ENCODE measurements around the gene DNAJC16.
A peak's percentile ranks its signal among the peaks of the same experiment; 100 is the strongest.
"Not testable (repeated sequence)": the region's sequence is repeated elsewhere in the genome, so short reads cannot be mapped to it uniquely, and the experiment has no call there.

Gene DNAJC16

GRCh38 chr1:15592285-15592684 lies 65.6 kb downstream of the DNAJC16 start:
- no peak for DNase-seq

GRCh38 chr1:15595809-15596617 lies 69.4 kb downstream of the DNAJC16 start:
- DNase-seq: no peak

GRCh38 chr1:15598436-15598835 lies 71.8 kb downstream of the DNAJC16 start:
- DNase-seq: no peak

DNA sequence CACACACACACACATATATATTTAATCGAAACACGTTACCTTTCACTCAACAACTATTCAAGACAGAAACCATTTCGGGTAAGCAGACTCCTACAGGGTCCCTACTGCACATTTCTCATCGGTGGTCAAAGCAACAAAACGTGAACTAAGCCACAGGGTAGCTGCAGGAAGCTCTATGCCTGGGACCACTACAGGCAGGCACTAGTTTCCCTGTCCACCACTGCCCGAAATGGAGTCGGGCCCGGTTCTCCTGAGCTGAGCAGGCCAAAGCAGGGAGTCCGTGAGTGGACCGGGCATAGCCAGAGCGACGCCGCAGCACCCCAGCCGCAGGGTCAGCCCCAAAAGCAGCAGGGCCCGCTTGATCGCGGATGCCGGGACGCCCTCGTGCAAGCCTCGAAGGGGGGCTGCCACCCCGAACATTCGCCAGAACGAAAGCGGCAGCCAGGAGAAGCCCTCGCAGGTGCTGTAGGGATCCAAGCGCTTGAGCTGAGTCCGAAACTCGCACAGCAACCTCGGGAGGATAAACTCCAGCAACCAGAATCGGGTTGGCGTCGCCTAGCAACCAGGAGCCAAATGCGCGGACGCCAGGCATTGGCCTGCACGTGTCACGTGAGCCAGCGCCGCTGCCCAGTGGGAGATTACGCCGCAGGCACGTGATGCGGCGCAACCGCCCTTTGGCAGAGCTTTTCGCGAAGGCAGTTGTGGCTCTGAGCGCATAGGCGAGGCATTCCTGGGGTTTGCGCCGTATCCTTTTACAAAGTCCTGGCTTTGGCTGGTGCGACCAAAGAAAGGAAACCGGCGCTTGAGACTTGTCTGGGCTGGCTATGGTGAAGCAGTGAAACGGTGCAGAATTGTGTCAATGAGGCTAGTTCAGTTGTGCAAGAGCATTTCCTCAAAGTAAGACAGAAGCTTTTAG lies 76.7 kb downstream of the DNAJC16 start:
- peak; percentile 97 for DNase-seq

DNA sequence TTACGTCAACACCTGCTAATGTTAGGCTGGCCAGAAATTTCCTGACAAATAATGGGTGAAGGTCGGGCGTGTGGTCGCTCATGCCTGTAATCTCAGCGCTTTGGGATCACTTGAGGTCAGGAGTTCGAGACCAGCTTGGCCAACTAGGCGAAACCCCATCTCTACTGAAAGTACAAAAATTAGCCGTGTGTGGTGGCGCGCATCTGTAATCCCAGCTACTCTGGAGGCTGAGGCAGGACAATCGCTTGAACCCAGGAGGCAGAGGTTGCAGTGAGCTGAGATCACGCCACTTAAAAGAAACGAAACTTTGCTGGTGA lies 77.3 kb downstream of the DNAJC16 start:
- DNase-seq: not testable (repeated sequence)

DNA sequence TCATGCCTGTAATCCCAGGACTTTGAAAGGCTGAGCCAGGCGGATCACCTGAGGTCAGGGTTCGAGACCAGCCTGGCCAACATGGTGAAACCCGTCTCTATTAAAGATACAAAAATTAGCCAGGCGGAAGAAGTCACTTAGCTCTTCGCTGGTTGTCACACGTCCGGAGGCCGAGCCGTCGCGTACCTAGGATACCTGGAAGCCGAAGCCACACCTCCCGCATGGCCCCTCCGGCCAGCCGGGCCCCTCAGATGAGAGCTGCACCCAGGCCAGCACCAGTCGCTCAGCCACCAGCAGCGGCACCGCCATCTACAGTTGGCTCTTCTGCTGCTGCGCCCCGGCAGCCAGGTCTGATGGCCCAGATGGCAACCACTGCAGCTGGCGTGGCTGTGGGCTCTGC lies 77.8 kb downstream of the DNAJC16 start:
- DNase-seq: not testable (repeated sequence)

GRCh38 chr1:15605398-15606383 lies 79.0 kb downstream of the DNAJC16 start:
- DNase-seq: no peak

GRCh38 chr1:15609631-15610030 lies 83.0 kb downstream of the DNAJC16 start:
- DNase-seq: no peak

DNA sequence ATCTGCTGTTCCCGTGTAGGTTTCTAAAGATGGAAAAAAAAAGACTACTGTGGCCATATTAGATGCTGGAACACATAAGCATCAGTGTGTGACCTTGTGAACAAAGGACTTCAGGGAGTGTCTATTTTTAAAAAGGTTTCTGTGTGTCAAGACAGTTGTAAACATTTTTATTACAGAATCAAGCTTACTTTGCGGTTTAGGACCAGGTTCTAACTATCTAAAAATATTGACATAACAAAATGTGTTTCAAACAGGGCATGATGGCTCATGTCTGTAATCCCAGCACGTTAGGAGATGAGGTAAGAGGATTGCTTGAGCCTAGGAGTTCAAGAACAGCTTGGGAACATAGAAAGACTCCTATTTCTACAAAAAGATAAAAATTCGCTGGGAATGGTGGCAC lies 83.5 kb downstream of the DNAJC16 start:
- DNase-seq: no peak

DNA sequence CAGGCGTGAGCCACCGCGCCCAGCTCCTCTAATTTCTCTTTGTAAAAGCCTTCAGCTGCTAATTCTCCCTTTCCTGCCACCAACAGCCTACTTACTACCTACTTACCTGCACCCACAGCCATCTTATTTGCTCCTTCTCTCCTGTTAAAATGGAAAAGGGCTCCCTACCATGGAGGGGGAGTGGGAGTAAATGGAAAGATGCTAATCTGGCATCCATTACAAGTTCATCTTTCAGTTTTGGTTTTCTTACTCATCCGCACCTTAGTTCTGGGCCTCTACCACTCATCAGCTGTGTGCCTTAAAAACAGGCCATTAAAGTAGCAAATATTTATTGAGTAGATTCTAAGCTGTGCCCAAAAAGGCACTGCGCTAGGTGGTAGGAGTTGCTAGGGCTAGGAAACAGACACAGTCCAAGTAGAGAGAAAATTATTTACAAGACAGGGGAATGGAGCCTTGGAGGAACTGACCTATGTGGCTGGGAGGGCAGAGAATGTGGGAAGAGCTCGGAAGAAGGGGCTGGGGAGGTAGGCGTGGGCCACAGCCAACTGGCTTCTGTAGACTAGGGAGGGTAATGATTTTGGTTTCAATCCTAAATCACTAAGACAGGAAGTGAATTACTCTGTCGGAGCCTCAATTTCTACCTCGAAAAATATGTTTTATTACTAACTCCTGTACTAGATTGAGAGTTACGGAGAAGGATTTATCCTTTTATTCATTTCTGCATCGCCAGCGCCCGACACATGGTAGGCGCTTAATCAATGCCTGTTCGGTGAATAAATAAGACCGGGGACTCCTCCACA lies 89.9 kb downstream of the DNAJC16 start:
- DNase-seq: no peak

DNA sequence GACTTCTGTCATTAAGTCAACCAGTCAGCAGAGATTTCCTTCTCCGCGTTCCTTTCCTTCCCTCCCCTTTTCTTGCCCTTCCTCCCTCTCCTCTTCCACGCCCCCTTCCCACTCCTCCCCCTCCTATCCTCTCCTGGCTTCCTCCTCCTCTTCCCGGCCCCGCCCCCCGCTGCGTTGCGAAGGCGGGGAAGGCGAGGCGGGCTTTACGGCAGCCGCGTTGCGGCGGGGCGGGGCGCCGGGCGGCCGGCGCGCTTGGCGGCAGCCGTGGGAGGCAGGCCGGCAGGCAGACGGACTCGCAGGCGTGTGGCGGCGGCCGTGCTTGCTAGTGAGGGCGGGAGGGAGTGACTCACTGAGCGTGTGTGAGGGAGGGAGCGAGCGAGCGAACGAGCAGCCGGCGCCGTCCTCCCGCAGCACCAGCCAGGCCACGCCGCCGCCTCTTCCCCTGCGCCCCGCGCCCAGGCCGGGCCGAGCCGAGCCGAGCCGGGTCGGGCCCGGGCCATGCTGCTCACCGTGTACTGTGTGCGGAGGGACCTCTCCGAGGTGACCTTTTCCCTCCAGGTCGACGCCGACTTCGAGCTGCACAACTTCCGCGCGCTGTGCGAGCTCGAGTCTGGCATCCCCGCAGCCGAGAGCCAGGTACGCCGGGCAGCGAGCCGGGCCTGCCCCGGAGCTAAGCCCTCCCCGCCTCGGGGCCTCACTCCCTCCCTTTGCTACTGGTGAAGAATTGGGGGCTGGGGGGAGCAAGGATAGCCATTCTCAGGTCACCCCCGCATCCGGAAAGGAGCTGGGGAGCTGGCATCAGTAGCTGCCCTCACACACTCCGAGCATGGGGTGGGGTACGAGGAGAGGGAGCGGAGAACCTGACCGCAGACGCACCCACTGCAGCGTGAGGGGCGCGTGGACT lies 90.8 kb downstream of the DNAJC16 start, which contains the start of gene DDI2:
DDI2 (plus strand) TSS at position 286 of the 904 bp plus-strand sequence; CDS start at position 499, 213 bp downstream.
- peak; percentile 99 for DNase-seq

DNA sequence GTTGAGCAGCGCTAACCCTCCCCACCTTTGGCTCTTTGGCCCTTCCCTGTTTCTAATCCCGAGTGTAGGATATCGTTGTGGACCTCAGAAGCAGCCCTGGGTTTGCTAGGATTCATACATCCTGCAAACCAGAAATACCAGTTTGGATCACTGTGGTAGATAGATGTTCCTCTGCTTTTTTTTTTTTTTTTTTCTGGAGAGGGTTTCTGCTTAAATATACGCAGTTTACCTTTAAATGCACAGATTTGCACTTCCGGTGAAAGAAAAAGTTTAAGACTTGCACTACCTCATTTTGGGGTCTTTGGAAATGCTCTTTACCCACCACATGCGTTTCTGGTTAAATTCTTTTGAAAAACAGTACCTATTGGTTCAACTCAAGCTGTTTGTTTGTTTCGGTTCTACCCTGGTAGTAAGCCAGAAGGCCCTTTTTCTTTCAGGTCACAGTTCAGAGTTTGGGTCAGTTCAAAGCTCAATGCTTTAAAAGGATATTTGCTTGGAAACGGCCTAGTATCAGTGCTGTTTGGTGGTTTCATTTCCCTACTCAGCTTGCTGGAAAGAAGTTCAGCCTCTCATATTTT lies 91.5 kb downstream of the DNAJC16 start:
- DNase-seq: no peak

- peak; percentile 28 for DNase-seq
Observed at GRCh38 chr1:15618655-15619525, 92.2 kb downstream of the DNAJC16 start.

- DNase-seq: no peak
Observed at GRCh38 chr1:15620155-15620545, 93.5 kb downstream of the DNAJC16 start.

DNA sequence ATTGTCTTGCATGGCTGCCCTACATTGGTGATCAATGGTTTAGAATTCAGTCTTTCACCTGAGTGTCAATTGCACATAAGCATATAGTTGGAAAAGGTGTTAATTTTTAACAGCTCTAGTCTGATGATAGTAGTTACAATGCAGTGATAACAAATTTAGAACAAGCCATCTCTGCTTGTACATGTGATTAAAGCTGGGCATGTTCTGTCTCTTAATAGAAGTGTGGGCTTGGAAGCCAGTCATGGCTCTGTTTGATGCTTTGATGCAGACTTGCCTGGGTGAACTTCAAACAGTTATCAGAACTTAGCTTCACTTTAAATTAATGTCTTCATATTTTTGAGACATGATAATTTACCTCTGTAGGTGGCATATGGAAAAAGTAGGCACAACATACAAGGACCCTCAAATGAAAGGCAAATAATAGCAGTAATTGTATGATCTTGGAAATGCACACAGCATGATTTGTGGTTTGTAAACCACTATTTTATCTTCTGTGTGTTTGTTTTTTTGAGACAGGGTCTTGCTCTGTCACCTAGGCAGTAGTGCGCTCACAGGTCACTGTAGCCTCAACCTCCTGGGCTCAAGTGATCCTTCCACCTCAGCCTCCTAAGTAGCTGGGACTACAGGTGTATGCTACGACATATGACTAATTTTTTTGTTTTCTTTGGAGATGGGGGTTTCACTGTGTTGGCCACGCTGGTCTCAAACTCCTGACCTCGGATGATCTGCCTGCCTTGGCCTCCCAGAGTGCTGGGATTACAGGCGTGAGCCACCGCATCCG lies 94.4 kb downstream of the DNAJC16 start:
- DNase-seq: no peak

DNA sequence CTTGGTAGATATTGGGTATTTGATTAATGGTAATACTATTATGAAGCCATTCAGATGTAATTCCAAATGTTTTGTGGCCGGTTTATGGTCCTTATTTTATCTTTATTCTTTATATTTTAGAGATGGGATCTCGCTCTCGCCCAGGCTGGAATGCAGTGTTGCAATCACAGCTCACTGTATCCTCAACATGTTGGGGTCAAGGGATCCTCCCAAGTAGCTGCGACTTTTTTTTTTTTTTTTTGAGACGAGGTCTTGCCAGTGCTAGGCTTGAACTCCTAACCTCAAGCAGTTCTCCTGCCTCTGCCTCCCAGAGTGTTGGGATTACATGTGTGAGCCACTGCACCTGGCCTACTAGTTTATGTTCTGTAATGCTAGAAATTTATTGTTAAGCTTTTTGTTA lies 95.3 kb downstream of the DNAJC16 start:
- DNase-seq: no peak

- peak; percentile 56 for DNase-seq
Observed at GRCh38 chr1:15622712-15623373, 96.2 kb downstream of the DNAJC16 start.

GRCh38 chr1:15623435-15623834 lies 96.8 kb downstream of the DNAJC16 start:
- no peak for DNase-seq

Data from hematopoietic multipotent progenitor cell treated with erythropoietin and hydrocortisone succinate and interleukin-3 and kit ligand, for 4 days (in vitro differentiated cells).